ENCODE measurements around the gene NKAIN2.

DNA sequence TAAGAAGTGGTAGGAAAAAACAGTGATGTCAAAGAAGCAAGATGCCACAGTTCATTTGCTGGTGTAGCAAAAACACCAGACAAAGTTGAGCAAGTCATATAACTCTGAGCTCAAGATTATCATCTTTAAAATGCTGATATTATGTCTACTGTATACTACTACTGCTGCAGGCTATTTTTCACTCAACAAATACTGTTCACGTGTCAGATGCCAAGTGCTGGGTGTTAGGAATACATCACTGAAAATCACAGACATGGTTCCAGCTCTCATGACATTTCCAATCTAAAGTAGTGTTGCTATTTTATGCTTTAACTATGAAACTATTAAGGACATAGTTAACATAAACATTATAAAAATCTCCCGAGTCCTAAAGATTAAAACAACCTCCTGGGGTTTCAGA is 163.0 kb downstream of the NKAIN2 start:
- TF ChIP-seq, protein P1, sequence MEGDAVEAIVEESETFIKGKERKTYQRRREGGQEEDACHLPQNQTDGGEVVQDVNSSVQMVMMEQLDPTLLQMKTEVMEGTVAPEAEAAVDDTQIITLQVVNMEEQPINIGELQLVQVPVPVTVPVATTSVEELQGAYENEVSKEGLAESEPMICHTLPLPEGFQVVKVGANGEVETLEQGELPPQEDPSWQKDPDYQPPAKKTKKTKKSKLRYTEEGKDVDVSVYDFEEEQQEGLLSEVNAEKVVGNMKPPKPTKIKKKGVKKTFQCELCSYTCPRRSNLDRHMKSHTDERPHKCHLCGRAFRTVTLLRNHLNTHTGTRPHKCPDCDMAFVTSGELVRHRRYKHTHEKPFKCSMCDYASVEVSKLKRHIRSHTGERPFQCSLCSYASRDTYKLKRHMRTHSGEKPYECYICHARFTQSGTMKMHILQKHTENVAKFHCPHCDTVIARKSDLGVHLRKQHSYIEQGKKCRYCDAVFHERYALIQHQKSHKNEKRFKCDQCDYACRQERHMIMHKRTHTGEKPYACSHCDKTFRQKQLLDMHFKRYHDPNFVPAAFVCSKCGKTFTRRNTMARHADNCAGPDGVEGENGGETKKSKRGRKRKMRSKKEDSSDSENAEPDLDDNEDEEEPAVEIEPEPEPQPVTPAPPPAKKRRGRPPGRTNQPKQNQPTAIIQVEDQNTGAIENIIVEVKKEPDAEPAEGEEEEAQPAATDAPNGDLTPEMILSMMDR (IDR thresholded peaks at IDR 0.05; ENCODE audit: low read length) = no peak
- no peak for TF ChIP-seq EZH2 (optimal IDR thresholded peaks at IDR 0.05; ENCODE audit: low read depth, low read length)
